GM12878 (cell line): ENCODE results near the gene SERPINB8. TPM values are rescaled to one million over a fixed set of nuclear protein-coding genes. Genes with fewer than 3 reads are reported as not detected.

Experiments used
- ATAC-seq: fragments of 200-7000 bp; cut with Tn5 transposase; 3 replicates; pipeline ENCODE4 v1.9.1; 2020; ENCODE audit warnings: mild to moderate bottlenecking, moderate library complexity
- BruUV-seq: library from RNA; stranded (reverse); fragments of 400-500 nt; replicated peaks from 2 replicates; lab custom pipeline; 2021; lab: Mats Ljungman, UMichigan
- CTCF ChIA-PET: fragments of 300-600 bp; sonication (Branson Sonifier 250); formaldehyde crosslinking; extraction: SDS; loops from one replicate; lab custom pipeline; 2021; ENCODE audit warnings: inconsistent platforms; lab: Yijun Ruan, JAX
- POLR2A ChIA-PET: fragments of 350-600 bp; formaldehyde crosslinking; extraction: SDS; loops from one replicate; lab custom pipeline; 2021; ENCODE audit warnings: inconsistent platforms; lab: Charles Lee
- RAD21 ChIA-PET: fragments of 300-600 bp; sonication (Branson Sonifier 250); formaldehyde crosslinking; loops from one replicate; lab custom pipeline; 2023; ENCODE audit warnings: antibody characterized with exemption; ENCODE audit not compliant: unreplicated experiment; lab: Charles Lee
- SMC1A ChIA-PET: fragments of 300-600 bp; sonication (Branson Sonifier 250); formaldehyde crosslinking; loops from one replicate; lab custom pipeline; 2023; ENCODE audit not compliant: unreplicated experiment, uncharacterized antibody; lab: Charles Lee
- DNase-seq: peaks from one replicate; pipeline ENCODE4 v3.0.0-alpha.2; 2011; ENCODE audit warnings: low read depth, low spot score
- FAIRE-seq: peaks from 3 replicates; lab custom pipeline; 2011; peaks lifted over from hg19 to GRCh38; lab: Jason Lieb, UNC
- H2AFZ ChIP-seq: 2 replicates; pipeline ENCODE4 v1.6.0; 2011; ENCODE audit warnings: low read depth, low read length, control low read depth; ENCODE audit not compliant: control insufficient read depth
- H3K27ac ChIP-seq: 2 replicates; pipeline ENCODE4 v1.5.1; 2011; ENCODE audit warnings: control low read depth; ENCODE audit not compliant: control insufficient read depth, insufficient read depth
- H3K27me3 ChIP-seq, 2 experiments: replicated peaks in 1 of 2; 2 replicates each; pipeline versions ENCODE4 v1.6.0 to v1.6.1; 2011; ENCODE audit warnings: low read length in 1 of 2; ENCODE audit not compliant: control insufficient read depth in 2 of 2, insufficient read depth in 2 of 2
- H3K36me3 ChIP-seq, 2 experiments: 2 replicates each; pipeline ENCODE4 v1.5.1; 2011; ENCODE audit warnings: low read length in 1 of 2; ENCODE audit not compliant: control insufficient read depth in 2 of 2, insufficient read depth in 2 of 2
- H3K4me1 ChIP-seq: 2 replicates; pipeline ENCODE4 v1.6.1; 2011; ENCODE audit warnings: mild to moderate bottlenecking, low read length, moderate library complexity, mixed read lengths; ENCODE audit not compliant: control insufficient read depth, insufficient read depth
- H3K4me2 ChIP-seq: 2 replicates; pipeline ENCODE4 v1.6.0; 2011; ENCODE audit warnings: control low read depth; ENCODE audit not compliant: control insufficient read depth, insufficient read depth
- H3K4me3 ChIP-seq: fragments of 200-600 bp; sonication (generic); 2 replicates; pipeline ENCODE4 v1.5.1; 2016
- H3K79me2 ChIP-seq: 2 replicates; pipeline ENCODE4 v1.6.0; 2011; ENCODE audit warnings: low read length; ENCODE audit not compliant: control insufficient read depth, insufficient read depth
- H3K9ac ChIP-seq: 2 replicates; pipeline ENCODE4 v1.8.0; 2011; ENCODE audit warnings: low read length, control low read depth, mixed read lengths; ENCODE audit not compliant: control insufficient read depth, insufficient read depth
- H3K9me3 ChIP-seq: replicated peaks from 3 replicates; pipeline ENCODE4 v1.5.1; 2011; ENCODE audit warnings: mild to moderate bottlenecking, low read length; ENCODE audit not compliant: control insufficient read depth, insufficient read depth
- H4K20me1 ChIP-seq: 2 replicates; pipeline ENCODE4 v1.6.0; 2011; ENCODE audit not compliant: control insufficient read depth, insufficient read depth
- BCL3 ChIP-seq: IDR thresholded peaks from 2 replicates; pipeline ENCODE4 v1.6.1; 2011; ENCODE audit warnings: borderline replicate concordance, low read depth, mild to moderate bottlenecking, moderate library complexity, low read length; ENCODE audit not compliant: insufficient read depth, poor library complexity, severe bottlenecking
- BHLHE40 ChIP-seq, 2 experiments: fragments of 450-650 bp in 1 of 2; IDR thresholded peaks; 2 replicates each; pipeline ENCODE4 v1.6.1; 2011 to 2017; ENCODE audit warnings: low read depth in 2 of 2, borderline replicate concordance in 1 of 2, improper control_type of control experiment in 1 of 2, low read length in 1 of 2, mild to moderate bottlenecking in 1 of 2
- BRCA1 ChIP-seq: IDR thresholded peaks from 2 replicates; pipeline ENCODE4 v1.6.1; 2011; ENCODE audit warnings: low read depth, low read length, improper control_type of control experiment
- CBX3 ChIP-seq: fragments of 200-600 bp; sonication (generic); IDR thresholded peaks from 2 replicates; pipeline ENCODE4 v1.6.1; 2016; ENCODE audit warnings: low read depth, borderline replicate concordance
- CEBPB ChIP-seq, 2 experiments: fragments of 150-350 bp in 1 of 2; IDR thresholded peaks; 2 replicates each; pipeline ENCODE4 v1.6.1; 2012 to 2014; ENCODE audit warnings: low read depth in 2 of 2, low read length in 2 of 2, borderline replicate concordance in 1 of 2, inconsistent platforms in 1 of 2
- CREM ChIP-seq: IDR thresholded peaks from 2 replicates; pipeline ENCODE4 v1.6.1; 2014; ENCODE audit warnings: antibody characterized with exemption, low read depth
- ETV6 ChIP-seq, 2 experiments: fragments of 450-650 bp in 1 of 2; IDR thresholded peaks in 1 of 2; conservative IDR thresholded peaks in 1 of 2; 2 replicates each; pipeline ENCODE4 v1.6.1; 2014; ENCODE audit warnings: antibody characterized with exemption in 1 of 2, borderline replicate concordance in 1 of 2, low read depth in 1 of 2, mild to moderate bottlenecking in 1 of 2, moderate library complexity in 1 of 2
- GABPA ChIP-seq: IDR thresholded peaks from 2 replicates; pipeline ENCODE4 v1.6.1; 2014; ENCODE audit warnings: antibody characterized with exemption, low read depth, mild to moderate bottlenecking, inconsistent platforms
- IRF4 ChIP-seq: IDR thresholded peaks from 2 replicates; pipeline ENCODE4 v1.6.1; 2011; ENCODE audit warnings: low read depth, low read length
- MTA2 ChIP-seq: fragments of 450-650 bp; IDR thresholded peaks from 2 replicates; pipeline ENCODE4 v1.6.1; 2016; ENCODE audit warnings: low read depth, mild to moderate bottlenecking, moderate library complexity
- MYB ChIP-seq: fragments of 150-350 bp; IDR thresholded peaks from 2 replicates; pipeline ENCODE4 v1.6.1; 2014; ENCODE audit warnings: mild to moderate bottlenecking, low read depth, low read length, borderline replicate concordance
- NFXL1 ChIP-seq: fragments of 450-650 bp; IDR thresholded peaks from 2 replicates; pipeline ENCODE4 v1.6.1; 2017; ENCODE audit warnings: antibody characterized with exemption, mild to moderate bottlenecking, borderline replicate concordance
- POLR2A ChIP-seq: IDR thresholded peaks from 2 replicates; pipeline ENCODE4 v1.6.1; 2011; ENCODE audit warnings: low read depth, mild to moderate bottlenecking, low read length
- POLR2AphosphoS2 ChIP-seq: IDR thresholded peaks from 2 replicates; pipeline ENCODE4 v1.6.1; 2011; ENCODE audit warnings: low read depth, mild to moderate bottlenecking, low read length, improper control_type of control experiment, moderate library complexity
- POU2F2 ChIP-seq: IDR thresholded peaks from 3 replicates; pipeline ENCODE4 v1.6.1; 2011; ENCODE audit warnings: low read depth, mild to moderate bottlenecking, low read length, borderline replicate concordance
- RELB ChIP-seq: fragments of 450-650 bp; IDR thresholded peaks from 2 replicates; pipeline ENCODE4 v1.6.1; 2017; ENCODE audit warnings: low read depth, mild to moderate bottlenecking, moderate library complexity
- SP1 ChIP-seq: IDR thresholded peaks from one replicate; pipeline ENCODE4 v1.6.1; 2011; ENCODE audit warnings: low read depth, low read length
- SUPT20H ChIP-seq: IDR thresholded peaks from 2 replicates; pipeline ENCODE4 v1.6.1; 2011; ENCODE audit warnings: low read depth, mild to moderate bottlenecking, low read length, moderate library complexity, borderline replicate concordance; ENCODE audit not compliant: control insufficient read depth
- TARDBP ChIP-seq: IDR thresholded peaks from 2 replicates; pipeline ENCODE4 v1.6.1; 2016; ENCODE audit warnings: borderline replicate concordance
- WRNIP1 ChIP-seq: IDR thresholded peaks from 2 replicates; pipeline ENCODE4 v1.6.1; 2011; ENCODE audit warnings: low read depth, low read length, improper control_type of control experiment, borderline replicate concordance
- YBX1 ChIP-seq: fragments of 450-650 bp; IDR thresholded peaks from 2 replicates; pipeline ENCODE4 v1.6.1; 2016; ENCODE audit warnings: antibody characterized with exemption
- WGBS: methylation state at CpG from one replicate; pipeline ENCODE4 v1.1.6; 2016; ENCODE audit warnings: low lambda C conversion rate; ENCODE audit not compliant: insufficient replicate concordance, insufficient coverage; ENCODE audit errors: missing lambda C conversion rate; 5-methylcytosine and 5-hydroxymethylcytosine counted together
- in situ Hi-C: fragments of 300-500 bp; cut with MboI; formaldehyde crosslinking; loops from 9 replicates; pipeline ENCODE4 v1.14.3; 2018; ENCODE audit warnings: mixed read lengths
- intact Hi-C: fragments of 100-400 bp; cut with micrococcal nuclease; formaldehyde crosslinking; loops from one replicate; pipeline ENCODE4 v1.14.2; 2022; ENCODE audit not compliant: unreplicated experiment
- polyA plus RNA-seq, 11 experiments: library from polyadenylated mRNA; depleted of rRNA in 4 of 11; unstranded in 6 of 11; stranded (reverse) in 5 of 11; fragments of >200 nt; fragmentation: Nextera tagmentation in 4 of 11; fragmentation: Illumina TruSeq in 1 of 11; extraction: Ambion mirVana in 4 of 11; extraction: Trizol in 1 of 11; gene quantifications; 1 replicate in 1 of 11; 2 replicates in 10 of 11; pipeline versions ENCODE4 v1.2.1 to v1.2.3, GENCODE V29; 2011 to 2016; ENCODE audit warnings: inconsistent platforms in 2 of 11, missing spikeins in 2 of 11, low read depth in 1 of 11
- total RNA-seq, 4 experiments: library from RNA; depleted of rRNA in 3 of 4; stranded (reverse); fragments of >200 nt in 3 of 4; fragmentation: Illumina TruSeq in 1 of 4; extraction: Trizol in 1 of 4; gene quantifications; 2 replicates each; pipeline versions ENCODE4 v1.2.1 to v1.2.3, GENCODE V29; 2013 to 2021

SERPINB8 gene
- total and polyA plus RNA-seq, 10 of the 15 experiments (the other 5 are each of a cell fraction or from before 2014, with no cell fraction given), result 8.1 to 31.5 (median 16.7) TPM

- TF ChIP-seq MTA2, result no peak
Measured at GRCh38 chr18:63924551-63924950, 45.3 kb upstream of the SERPINB8 start (continued).

- in situ Hi-C loops, result no loop called here
- 52% methylated on average over 8 of the region's 8 CpGs for WGBS
- Histone ChIP-seq H3K4me2 (no peak overlapping the region), H3K27me3 (no peaks in the 10 kb centered on the region), H3K9me3 (no peaks in the 10 kb centered on the region), H2AFZ (no peak overlapping the region), H3K79me2 (no peaks in the 10 kb centered on the region), H3K4me1 (no peaks in the 10 kb centered on the region), H3K4me3 (no peak overlapping the region), H3K9ac (no peak overlapping the region), H4K20me1 (no peaks in the 10 kb centered on the region), H3K27ac (no peak overlapping the region), H3K36me3 (no peaks in the 10 kb centered on the region)
- DNase-seq, result no peak
- TF ChIP-seq CREM (no peak), POLR2AphosphoS2 (no peak), BHLHE40 (IDR thresholded peaks at IDR 0.05; ENCODE audit: borderline replicate concordance in 1 of 2, low read depth in 2 of 2, low read length in 1 of 2) (no peak), CEBPB (IDR thresholded peaks at IDR 0.05; ENCODE audit: borderline replicate concordance in 1 of 2, low read depth in 2 of 2, low read length in 2 of 2) (no peak), MYB (no peak), YBX1 (no peak), TARDBP (no peak), WRNIP1 (no peak), IRF4 (no peak), NFXL1 (no peak), SP1 (no peak), SUPT20H (no peak), POLR2A (no peak), CBX3 (no peak), RELB (no peak), POU2F2 (no peak), ETV6 (conservative IDR thresholded peaks at IDR 0.05 in 1 of 2, IDR thresholded peaks at IDR 0.05 in 1 of 2; ENCODE audit: borderline replicate concordance in 1 of 2, low read depth in 1 of 2) (no peak), BCL3 (no peak), BRCA1 (no peak), GABPA (no peak)
- ChIA-PET SMC1A (interaction anchor here (1.3 to 2.2 kb wide), 3 partner anchors 19 to 37 kb away, joined by 5 to 8 read pairs (median 5); partner anchors contain the start of gene SERPINB10), POLR2A (no interaction called here), RAD21 (interaction anchor here (1.0 kb wide), 1 partner anchor 20 kb away, joined by 4 read pairs; no protein-coding TSS in a partner anchor), CTCF (interaction anchor here (0.7 to 1.4 kb wide), 3 partner anchors 8 to 152 kb away, joined by 3 to 8 read pairs (median 3); no protein-coding TSS in a partner anchor)
- no peak; the same call in 2 of the 3 replicates for ATAC-seq
- no TSS peak for BruUV-seq
- intact Hi-C loops, result no loop called here
- FAIRE-seq, result no peak
Measured at GRCh38 chr18:63928331-63928730, 41.5 kb upstream of the SERPINB8 start.
